A549 (cell line): ENCODE measurements around the gene UMODL1. TPM values are rescaled to one million over a fixed set of nuclear protein-coding genes. Genes with fewer than 3 reads are reported as not detected.

Source experiments
- ATAC-seq, 2 experiments: fragments of 200-7000 bp in 1 of 2; fragments of >200 bp in 1 of 2; cut with Nextera tagmentation in 1 of 2; cut with Tn5 transposase in 1 of 2; 3 replicates each; pipeline versions ENCODE4 v1.8.0 to v1.9.1; 2018 to 2020; ENCODE audit warnings: mild to moderate bottlenecking in 1 of 2, moderate library complexity in 1 of 2
- CTCF ChIA-PET: fragments of 300-600 bp; sonication (Branson Sonifier 250); formaldehyde crosslinking; extraction: SDS; loops from one replicate; lab custom pipeline; 2021; ENCODE audit warnings: antibody characterized with exemption, inconsistent platforms; lab: Yijun Ruan, JAX
- POLR2A ChIA-PET: fragments of 350-600 bp; formaldehyde crosslinking; extraction: SDS; loops from one replicate; lab custom pipeline; 2021; ENCODE audit warnings: antibody characterized with exemption, inconsistent platforms; lab: Yijun Ruan, JAX
- DNase-seq, 2 experiments: peaks; one replicate each; pipeline versions ENCODE4 v3.0.0 to v3.0.0-alpha.2; 2011 to 2016; ENCODE audit warnings: low read depth in 1 of 2, low spot score in 1 of 2
- FAIRE-seq: peaks from 2 replicates; lab custom pipeline; 2011; peaks lifted over from hg19 to GRCh38; lab: Jason Lieb, UNC
- H3K27ac ChIP-seq, 2 experiments: fragments of >200 bp; sonication (Bioruptor Twin); formaldehyde crosslinking; 3 replicates each; pipeline ENCODE4 v1.5.1; 2016 to 2017
- H3K4me1 ChIP-seq: fragments of >200 bp; sonication (Bioruptor Twin); formaldehyde crosslinking; 3 replicates; pipeline ENCODE4 v1.6.1; 2016
- H3K4me2 ChIP-seq: fragments of >200 bp; sonication (Bioruptor Twin); formaldehyde crosslinking; 3 replicates; pipeline ENCODE4 v1.6.1; 2016
- H3K4me3 ChIP-seq: fragments of >200 bp; sonication (Bioruptor Twin); formaldehyde crosslinking; 3 replicates; pipeline ENCODE4 v1.5.1; 2016
- H3K9me3 ChIP-seq: fragments of >200 bp; sonication (Bioruptor Twin); formaldehyde crosslinking; 3 replicates; pipeline ENCODE4 v1.6.1; 2016
- ATOH8 ChIP-seq: fragments of 250-450 bp; sonication (Bioruptor Pico); IDR thresholded peaks from 2 replicates; pipeline ENCODE4 v1.5.0; 2020; ENCODE audit warnings: low read depth, mild to moderate bottlenecking, moderate library complexity
- BHLHE40 ChIP-seq: IDR thresholded peaks from 2 replicates; pipeline ENCODE4 v1.6.1; 2012; ENCODE audit warnings: low read depth, low read length, inconsistent platforms
- CBX2 ChIP-seq: fragments of 200-600 bp; sonication (generic); IDR thresholded peaks from 2 replicates; pipeline ENCODE4 v1.6.1; 2016; ENCODE audit warnings: low read depth, mild to moderate bottlenecking, borderline replicate concordance
- CEBPB ChIP-seq, 2 experiments: fragments of >200 bp in 1 of 2; sonication (Bioruptor Twin) in 1 of 2; formaldehyde crosslinking in 1 of 2; IDR thresholded peaks; 2 replicates each; pipeline ENCODE4 v1.6.1; 2012 to 2016
- EHF ChIP-seq: fragments of 250-450 bp; sonication (Bioruptor Pico); IDR thresholded peaks from 2 replicates; pipeline ENCODE4 v1.5.0; 2020; ENCODE audit warnings: mild to moderate bottlenecking
- EHMT2 ChIP-seq: fragments of 200-600 bp; sonication (generic); IDR thresholded peaks from 2 replicates; pipeline ENCODE4 v1.6.1; 2016; ENCODE audit warnings: antibody characterized with exemption, low read depth, mild to moderate bottlenecking, moderate library complexity
- EP300 ChIP-seq, 2 experiments: fragments of >200 bp; sonication (Bioruptor Twin); formaldehyde crosslinking; IDR thresholded peaks; 2 replicates in 1 of 2; 3 replicates in 1 of 2; pipeline ENCODE4 v1.6.1; 2016 to 2017
- FOSB ChIP-seq: fragments of 250-450 bp; sonication (Bioruptor Pico); IDR thresholded peaks from 2 replicates; pipeline ENCODE4 v1.5.0; 2020; ENCODE audit warnings: mild to moderate bottlenecking, moderate library complexity
- FOXS1 ChIP-seq: fragments of 250-450 bp; sonication (Bioruptor Pico); IDR thresholded peaks from 2 replicates; pipeline ENCODE4 v1.5.0; 2020; ENCODE audit warnings: mild to moderate bottlenecking, moderate library complexity
- HDAC2 ChIP-seq: fragments of 200-600 bp; sonication (generic); IDR thresholded peaks from 2 replicates; pipeline ENCODE4 v1.6.1; 2016
- HEYL ChIP-seq: fragments of 250-450 bp; sonication (Bioruptor Pico); IDR thresholded peaks from 2 replicates; pipeline ENCODE4 v1.8.0; 2021; ENCODE audit warnings: mild to moderate bottlenecking, moderate library complexity
- HMGXB4 ChIP-seq: fragments of 250-450 bp; sonication (Bioruptor Pico); IDR thresholded peaks from 2 replicates; pipeline ENCODE4 v1.5.0; 2021; ENCODE audit warnings: mild to moderate bottlenecking, moderate library complexity, borderline replicate concordance
- KDM5A ChIP-seq: fragments of 200-600 bp; sonication (generic); IDR thresholded peaks from 2 replicates; pipeline ENCODE4 v1.6.1; 2016; ENCODE audit warnings: antibody characterized with exemption, mild to moderate bottlenecking
- MAFK ChIP-seq: fragments of 450-650 bp; IDR thresholded peaks from 2 replicates; pipeline ENCODE4 v1.6.1; 2014; ENCODE audit not compliant: partially characterized antibody
- MAX ChIP-seq: IDR thresholded peaks from 2 replicates; pipeline ENCODE4 v1.6.1; 2012
- PHF8 ChIP-seq: fragments of 200-600 bp; sonication (generic); IDR thresholded peaks from 2 replicates; pipeline ENCODE4 v1.6.1; 2016; ENCODE audit warnings: low read depth, mild to moderate bottlenecking, antibody characterized with exemption, moderate library complexity, borderline replicate concordance
- POLR2A ChIP-seq: IDR thresholded peaks from 2 replicates; pipeline ENCODE4 v1.6.1; 2012; ENCODE audit warnings: mild to moderate bottlenecking, low read length
- RAD21 ChIP-seq, 2 experiments: fragments of >200 bp in 1 of 2; sonication (Bioruptor Twin) in 1 of 2; formaldehyde crosslinking in 1 of 2; IDR thresholded peaks in 1 of 2; conservative IDR thresholded peaks in 1 of 2; 2 replicates in 1 of 2; 3 replicates in 1 of 2; pipeline ENCODE4 v1.6.1; 2012 to 2018; ENCODE audit warnings: inconsistent platforms in 1 of 2
- RCOR1 ChIP-seq: fragments of 150-350 bp; IDR thresholded peaks from 2 replicates; pipeline ENCODE4 v1.6.1; 2014; ENCODE audit warnings: antibody characterized with exemption, low read length, low read depth
- REST ChIP-seq: fragments of 200-600 bp; sonication (generic); IDR thresholded peaks from 2 replicates; pipeline ENCODE4 v1.6.1; 2016; ENCODE audit warnings: antibody characterized with exemption, mild to moderate bottlenecking, moderate library complexity
- RFX5 ChIP-seq: fragments of 450-650 bp; IDR thresholded peaks from 2 replicates; pipeline ENCODE4 v1.7.1; 2014; ENCODE audit warnings: antibody characterized with exemption, mild to moderate bottlenecking, moderate library complexity
- RNF2 ChIP-seq: fragments of 200-600 bp; sonication (generic); IDR thresholded peaks from 2 replicates; pipeline ENCODE4 v1.6.1; 2016; ENCODE audit warnings: low read depth, mild to moderate bottlenecking, antibody characterized with exemption, moderate library complexity, borderline replicate concordance
- TP53 ChIP-seq: fragments of 250-450 bp; sonication (Bioruptor Pico); IDR thresholded peaks from 2 replicates; pipeline ENCODE4 v1.5.0; 2021; ENCODE audit warnings: mild to moderate bottlenecking, moderate library complexity
- USF2 ChIP-seq: fragments of 450-650 bp; IDR thresholded peaks from 2 replicates; pipeline ENCODE4 v1.6.1; 2014; ENCODE audit warnings: antibody characterized with exemption
- ZFP36 ChIP-seq: fragments of 450-650 bp; IDR thresholded peaks from 2 replicates; pipeline ENCODE4 v1.6.1; 2014; ENCODE audit warnings: borderline replicate concordance; ENCODE audit not compliant: partially characterized antibody
- ZNF302 ChIP-seq: fragments of 250-450 bp; sonication (Bioruptor Pico); IDR thresholded peaks from 2 replicates; pipeline ENCODE4 v1.9.0; 2021; ENCODE audit warnings: inconsistent platforms, mild to moderate bottlenecking, moderate library complexity
- WGBS: methylation state at CpG from one replicate; pipeline ENCODE4 v1.1.6; 2017; ENCODE audit errors: missing lambda C conversion rate; 5-methylcytosine and 5-hydroxymethylcytosine counted together
- polyA plus RNA-seq, 4 experiments: library from polyadenylated mRNA; depleted of rRNA in 3 of 4; stranded (reverse); fragments of >200 nt; fragmentation: RNase III in 1 of 4; extraction: RNeasy Plus Mini Kit Qiagen cat#74134 plus additional on column Dnase treatment in 1 of 4; gene quantifications; 2 replicates in 3 of 4; 3 replicates in 1 of 4; pipeline ENCODE4 v1.2.3, GENCODE V29; 2011 to 2017

Gene UMODL1
- polyA plus RNA-seq, 2 of the 4 experiments (the other 2 are of a cell fraction) = not detected

GRCh38 chr21:42079939-42080787 is 9.0 kb downstream of the UMODL1 start:
- H3K4me2 ChIP-seq = no peak overlapping the region
- FAIRE-seq = no peak
- no peak overlapping the region for H3K4me3 ChIP-seq
- CTCF ChIA-PET = interaction anchor here (1.0 to 1.1 kb wide), 2 partner anchors 11 to 27 kb away, joined by 3 read pairs; no protein-coding TSS in a partner anchor
- no peak overlapping the region for H3K27ac ChIP-seq
- no peak for ATAC-seq
- DNase-seq = no peak
- TF ChIP-seq MAX (no peak), TP53 (CRISPR knock-in tag) (no peak), HEYL (no peak), HDAC2 (no peak), BHLHE40 (no peak), KDM5A (no peak), CEBPB (IDR thresholded peaks at IDR 0.05) (no peak), USF2 (no peak), RNF2 (no peak), RFX5 (no peak), EP300 (IDR thresholded peaks at IDR 0.05) (no peak), FOSB (CRISPR knock-in tag) (no peak), EHF (CRISPR knock-in tag) (no peak), MAFK (no peak), HMGXB4 (no peak), CBX2 (no peak), RAD21 (conservative IDR thresholded peaks at IDR 0.05 in 1 of 2, IDR thresholded peaks at IDR 0.05 in 1 of 2) (no peak), ZNF302 (no peak)
- TF ChIP-seq, all 56 proteins: peak for 0
- POLR2A ChIA-PET = no interaction called here
- 77% methylated on average over 16 of the region's 25 CpGs for WGBS
- H3K4me1 ChIP-seq = no peaks in the 10 kb centered on the region
- H3K9me3 ChIP-seq = no peaks in the 10 kb centered on the region

- POLR2A ChIA-PET = no interaction called here
- DNase-seq = no peak
- no peaks in the 10 kb centered on the region for H3K9me3 ChIP-seq
- H3K4me2 ChIP-seq = no peak overlapping the region
- TF ChIP-seq ZNF302 = no peak
- no peak for TF ChIP-seq PHF8
- no peak for TF ChIP-seq ATOH8 (CRISPR knock-in tag)
- TF ChIP-seq FOXS1 (CRISPR knock-in tag) = no peak
- TF ChIP-seq ZFP36 = no peak
- no peak for TF ChIP-seq TP53 (CRISPR knock-in tag)
- no peak for TF ChIP-seq EHMT2
- no peak for TF ChIP-seq REST
- TF ChIP-seq EHF (CRISPR knock-in tag) = no peak
- no peak for TF ChIP-seq RCOR1
- TF ChIP-seq RAD21 (conservative IDR thresholded peaks at IDR 0.05 in 1 of 2, IDR thresholded peaks at IDR 0.05 in 1 of 2) = no peak
- TF ChIP-seq MAX = no peak
- no peak for TF ChIP-seq POLR2A
- TF ChIP-seq, all 56 proteins: peak for 0
- ATAC-seq (no peak), FAIRE-seq (no peak)
- Histone ChIP-seq H3K4me3 (no peak overlapping the region), H3K4me1 (no peaks in the 10 kb centered on the region), H3K27ac (no peak overlapping the region)
- CTCF ChIA-PET = interaction anchor here (1.1 kb wide), 1 partner anchor 27 kb away, joined by 3 read pairs; no protein-coding TSS in a partner anchor
- 76% methylated on average over 6 of the region's 6 CpGs for WGBS
These were observed 9.6 kb downstream of the UMODL1 start for GRCh38 chr21:42080788-42081083.
